ENCODE measurements around the gene LRCH3.
"Not testable (repeated sequence)": the region's sequence is repeated elsewhere in the genome, so short reads cannot be mapped to it uniquely, and the experiment has no call there.

The LRCH3 gene

DNA sequence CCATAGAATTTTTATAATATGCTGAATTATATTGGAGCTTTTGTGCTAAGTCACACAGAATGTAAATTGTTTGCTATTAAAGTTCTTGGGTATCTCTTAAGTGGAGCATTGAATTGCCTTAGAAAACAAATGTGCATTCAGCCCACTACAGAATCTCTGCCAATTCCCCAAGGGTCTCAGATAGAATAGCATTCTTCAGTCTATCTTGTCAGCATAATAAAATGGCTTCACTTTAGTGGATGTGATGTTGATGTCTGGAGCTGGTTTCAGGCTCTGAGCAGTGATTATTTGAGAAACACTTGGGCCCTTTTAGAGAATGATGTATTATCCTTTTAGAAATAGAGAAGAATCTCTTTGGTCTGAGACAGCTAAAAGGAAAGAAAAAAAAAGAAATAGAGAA, 45.2 kb downstream of the LRCH3 start:
- no peak for DNase-seq (ENCODE audit: low spot score)

GRCh38 chr3:197837282-197837681, 46.2 kb downstream of the LRCH3 start:
- DNase-seq (ENCODE audit: low spot score), result no peak

DNA sequence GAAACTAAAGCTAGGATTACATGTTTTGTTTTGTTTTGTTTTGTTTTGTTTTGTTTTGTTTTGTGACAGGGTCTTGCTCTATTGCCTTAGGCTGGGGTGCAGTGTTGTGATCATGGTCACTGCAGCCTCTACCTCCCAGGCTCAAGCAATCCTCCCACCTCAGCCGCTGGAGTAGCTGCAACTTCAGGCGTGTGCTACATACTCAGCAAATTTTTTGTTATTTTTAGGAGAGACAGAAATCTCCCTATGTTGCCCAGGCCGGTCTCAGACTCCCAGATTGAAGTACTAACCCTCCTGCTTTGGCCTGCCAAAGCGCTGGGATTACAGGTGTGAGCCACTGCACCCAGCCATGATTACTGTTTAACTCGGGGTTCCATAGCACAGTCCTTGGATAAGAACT, 50.7 kb downstream of the LRCH3 start:
- no peak for DNase-seq (ENCODE audit: low spot score)

DNA sequence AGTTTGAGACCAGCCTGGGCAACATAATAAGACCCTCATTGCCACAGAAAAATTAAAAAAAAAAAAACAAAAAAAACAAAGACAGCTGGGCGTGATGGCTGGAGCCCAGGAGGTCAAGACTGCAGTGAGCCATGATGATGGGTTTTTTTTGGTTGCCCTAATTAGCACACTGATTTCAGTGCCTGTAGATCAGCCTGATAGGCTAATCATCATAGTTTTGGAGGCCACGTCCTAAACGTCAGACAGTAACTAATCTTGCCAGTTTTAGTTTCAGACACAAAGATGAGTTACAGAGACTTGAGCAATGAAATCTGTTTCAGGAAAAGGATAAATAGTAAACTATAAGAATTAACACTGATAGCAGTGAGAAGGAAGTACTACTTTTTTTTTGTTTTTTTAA, 55.4 kb downstream of the LRCH3 start:
- no peak for DNase-seq (ENCODE audit: low spot score)

- no peak for DNase-seq (ENCODE audit: low spot score)
These were observed 56.9 kb downstream of the LRCH3 start for GRCh38 chr3:197847866-197848401.

- no peak for DNase-seq (ENCODE audit: low spot score)
These were observed 63.7 kb downstream of the LRCH3 start for GRCh38 chr3:197854596-197855343.

DNA sequence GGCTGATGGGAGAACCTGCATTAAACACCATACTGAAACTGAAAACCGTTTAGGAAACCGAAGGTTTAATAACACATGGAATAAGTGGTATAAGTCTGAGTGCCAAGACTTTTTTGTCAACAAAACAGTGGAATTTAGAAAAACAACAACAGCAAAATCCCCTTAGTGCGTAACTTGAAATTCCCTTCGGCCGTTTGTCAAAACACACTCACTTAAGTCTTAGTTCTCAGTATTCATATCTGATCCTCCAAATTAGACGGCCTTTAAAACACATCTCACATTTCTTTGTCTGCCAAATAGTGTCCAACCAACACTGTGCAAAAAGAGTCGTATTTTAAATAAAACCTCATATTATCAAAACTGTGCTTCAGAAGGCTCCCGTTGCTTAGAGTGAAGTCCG, 64.5 kb downstream of the LRCH3 start:
- DNase-seq (ENCODE audit: low spot score), result no peak

GRCh38 chr3:197856199-197856816, 65.3 kb downstream of the LRCH3 start:
- no peak for DNase-seq (ENCODE audit: low spot score)

- no peak for DNase-seq (ENCODE audit: low spot score)
These were observed 67.1 kb downstream of the LRCH3 start for GRCh38 chr3:197858133-197858532.

GRCh38 chr3:197858598-197858997, 67.5 kb downstream of the LRCH3 start:
- no peak for DNase-seq (ENCODE audit: low spot score)

DNA sequence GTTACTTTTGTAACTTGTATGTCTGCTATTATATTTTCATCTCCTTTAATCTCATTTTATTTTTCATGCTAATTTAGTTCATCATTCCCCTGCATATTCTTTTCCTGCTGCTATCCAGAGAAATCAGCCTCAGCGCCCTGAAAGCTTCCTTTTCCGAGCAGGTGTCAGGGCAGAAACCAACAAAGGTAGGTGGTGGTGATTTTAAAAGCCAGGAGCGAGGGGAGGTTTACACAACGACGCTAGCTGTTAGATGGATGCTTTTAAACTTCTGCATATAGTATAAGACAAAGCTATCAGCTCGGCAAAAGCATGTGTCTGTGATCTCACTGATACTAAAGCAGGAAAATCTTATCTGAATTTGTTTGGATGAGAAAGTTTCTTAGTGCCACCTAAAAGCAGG, 75.0 kb downstream of the LRCH3 start:
- DNase-seq (ENCODE audit: low spot score), result no peak

- DNase-seq (ENCODE audit: low spot score), result no peak
These were observed 82.3 kb downstream of the LRCH3 start for GRCh38 chr3:197873329-197873728.

- no peak for DNase-seq (ENCODE audit: low spot score)
These were observed 83.0 kb downstream of the LRCH3 start for GRCh38 chr3:197874064-197874463.

DNA sequence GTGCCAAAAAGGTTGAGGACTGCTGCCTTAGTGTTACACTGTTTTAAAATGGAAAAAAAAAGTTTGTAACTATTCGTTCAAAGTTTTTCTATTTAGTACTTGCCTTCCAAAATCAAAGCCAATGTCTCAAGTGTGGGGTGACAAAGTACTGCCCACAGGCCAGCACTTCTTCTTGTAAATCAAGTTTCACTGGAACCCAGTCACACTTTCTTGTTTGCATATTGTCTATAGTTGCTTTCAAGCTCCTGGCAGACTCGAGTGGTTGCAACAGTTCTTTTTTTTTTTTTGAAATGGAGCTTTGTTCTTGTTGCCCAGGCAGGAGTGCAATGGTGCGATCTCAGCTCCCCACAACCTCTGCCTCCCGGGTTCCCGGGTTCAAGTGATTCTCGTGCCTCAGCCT, 83.6 kb downstream of the LRCH3 start:
- no peak for DNase-seq (ENCODE audit: low spot score)

DNA sequence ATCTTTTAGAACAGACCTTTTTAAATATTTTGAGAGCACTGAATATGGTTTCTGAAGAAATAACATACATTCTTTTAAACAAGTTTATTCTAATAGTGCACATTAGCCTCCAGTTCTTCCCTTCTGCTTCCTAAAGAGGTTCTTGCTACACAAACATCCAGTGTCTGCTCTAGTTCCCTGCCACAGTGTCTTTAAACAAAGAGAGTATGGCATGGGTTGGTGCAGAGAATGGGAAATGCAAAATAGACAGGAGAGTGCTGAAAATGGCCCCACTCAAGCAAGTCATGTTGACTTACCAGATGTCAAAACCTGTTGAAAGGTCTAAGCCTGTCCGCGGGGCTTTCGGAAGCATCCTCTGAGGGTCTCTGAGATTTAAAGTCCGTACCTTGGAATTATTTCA, 86.8 kb downstream of the LRCH3 start:
- DNase-seq (ENCODE audit: low spot score), result no peak

GRCh38 chr3:197878427-197878826, 87.4 kb downstream of the LRCH3 start:
- no peak for DNase-seq (ENCODE audit: low spot score)

DNA sequence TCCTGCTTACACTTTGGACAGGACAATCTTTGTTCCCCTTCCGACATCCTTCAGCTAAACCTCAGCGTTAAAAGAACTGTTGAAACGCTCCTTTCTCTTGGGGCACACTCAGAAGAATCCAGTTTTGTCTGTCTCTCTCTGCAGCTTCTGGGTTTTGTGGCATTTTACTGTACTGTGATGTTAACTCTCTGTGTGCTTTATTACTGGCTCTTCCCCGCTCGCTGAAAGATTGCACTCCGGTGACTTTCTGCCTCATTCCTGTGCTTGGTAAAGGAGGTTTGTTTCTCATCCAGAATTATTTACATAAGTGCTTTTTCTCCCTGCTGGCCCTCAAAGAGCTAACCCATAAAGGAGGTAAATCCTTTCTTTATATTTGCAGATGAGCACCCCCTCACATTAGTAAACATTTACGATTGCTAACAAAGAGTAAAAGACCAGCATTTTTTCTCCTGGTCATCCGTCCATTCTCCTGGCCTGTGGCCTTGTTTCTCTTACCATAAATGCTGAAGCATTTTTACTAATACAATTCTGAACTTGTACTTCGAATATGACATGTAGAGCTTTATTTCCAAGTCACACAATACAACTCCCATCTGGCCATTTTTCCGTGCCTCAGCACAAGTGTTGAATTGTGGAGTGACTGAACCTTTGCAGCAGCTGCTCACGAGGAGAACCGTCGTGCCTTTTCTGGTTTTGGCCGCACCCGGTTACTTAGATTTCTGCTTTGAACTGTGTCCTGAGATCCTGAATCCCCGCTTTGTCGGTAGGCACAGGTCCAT, 89.6 kb downstream of the LRCH3 start:
- no peak for DNase-seq (ENCODE audit: low spot score)

DNA sequence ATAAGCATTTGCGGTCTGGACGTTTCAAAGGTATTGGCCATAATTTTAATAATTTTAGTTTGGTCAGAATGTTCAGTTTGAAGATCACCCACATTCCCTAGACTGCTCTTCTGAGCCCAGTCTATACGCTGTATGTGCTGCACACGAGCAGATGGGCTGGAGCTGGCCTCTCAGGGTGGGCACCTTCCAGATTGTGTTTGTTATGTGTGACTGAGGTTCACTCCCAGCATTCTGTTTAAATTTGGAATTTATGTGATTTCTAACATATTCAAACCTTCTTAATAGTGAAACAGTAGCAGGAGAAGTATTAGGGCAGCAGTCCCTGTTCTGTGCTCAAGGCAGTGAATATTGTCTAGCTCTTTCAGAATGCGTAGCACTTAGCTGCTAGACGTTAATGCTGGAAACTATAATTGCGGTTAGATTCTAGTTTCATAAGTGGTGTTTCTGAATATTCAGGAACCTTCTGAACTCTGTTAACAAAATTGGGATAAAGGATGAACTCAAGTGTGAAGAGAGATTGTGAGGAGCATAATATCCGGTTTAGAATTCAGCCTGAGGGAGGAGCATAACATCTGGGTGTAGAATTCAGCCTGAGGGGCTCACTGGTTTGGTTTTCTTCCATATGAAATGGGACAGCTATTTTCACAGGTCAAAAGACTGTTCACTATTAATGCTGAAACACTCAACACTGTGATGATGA, 90.4 kb downstream of the LRCH3 start:
- DNase-seq (ENCODE audit: low spot score), result no peak

DNA sequence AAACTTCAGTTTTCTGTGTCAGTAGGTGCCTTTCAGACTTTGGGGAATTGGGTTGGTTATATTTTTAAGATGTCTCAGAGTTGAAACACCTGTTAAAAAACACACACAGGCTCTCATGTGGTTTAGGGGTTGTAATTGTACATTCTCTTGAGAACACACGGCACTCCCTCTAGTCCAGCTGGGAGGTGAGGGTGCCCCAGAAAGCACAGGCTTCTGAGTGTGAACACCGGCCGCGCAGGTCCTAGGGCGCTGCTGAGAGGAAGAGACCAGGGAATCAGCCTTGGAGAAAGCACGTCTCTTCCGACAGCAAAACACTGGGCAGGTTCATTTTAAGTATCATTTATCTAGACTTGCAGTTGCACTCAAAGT, 90.9 kb downstream of the LRCH3 start:
- no peak for DNase-seq (ENCODE audit: low spot score)

- DNase-seq (ENCODE audit: low spot score), result no peak
These were observed 91.5 kb downstream of the LRCH3 start for GRCh38 chr3:197882586-197882985.

GRCh38 chr3:197883541-197883940, 92.5 kb downstream of the LRCH3 start:
- DNase-seq (ENCODE audit: low spot score), result no peak

- DNase-seq (ENCODE audit: low spot score), result not testable (repeated sequence)
These were observed 93.3 kb downstream of the LRCH3 start for GRCh38 chr3:197884330-197884729.

Data from ecto neural progenitor cell (in vitro differentiated cells).